HEK293T (cell line): ENCODE measurements around the gene NR1H4.

Experiments
- CTBP1 ChIP-seq: fragments of 450-650 bp; IDR thresholded peaks from 2 replicates; pipeline ENCODE4 v1.6.1; 2016; ENCODE audit warnings: borderline replicate concordance
- ELF4 ChIP-seq: fragments of 450-650 bp; IDR thresholded peaks from 2 replicates; pipeline ENCODE4 v1.6.1; 2017; ENCODE audit warnings: antibody characterized with exemption
- FOXM1 ChIP-seq: fragments of 450-650 bp; IDR thresholded peaks from 2 replicates; pipeline ENCODE4 v1.6.1; 2017; ENCODE audit warnings: mild to moderate bottlenecking, borderline replicate concordance
- SP1 ChIP-seq: fragments of 450-650 bp; IDR thresholded peaks from 2 replicates; pipeline ENCODE4 v1.6.1; 2017
- TF ChIP-seq, protein P1 (sequence below): fragments of 450-650 bp; IDR thresholded peaks from 2 replicates; pipeline ENCODE4 v1.6.1; 2016

DNA sequence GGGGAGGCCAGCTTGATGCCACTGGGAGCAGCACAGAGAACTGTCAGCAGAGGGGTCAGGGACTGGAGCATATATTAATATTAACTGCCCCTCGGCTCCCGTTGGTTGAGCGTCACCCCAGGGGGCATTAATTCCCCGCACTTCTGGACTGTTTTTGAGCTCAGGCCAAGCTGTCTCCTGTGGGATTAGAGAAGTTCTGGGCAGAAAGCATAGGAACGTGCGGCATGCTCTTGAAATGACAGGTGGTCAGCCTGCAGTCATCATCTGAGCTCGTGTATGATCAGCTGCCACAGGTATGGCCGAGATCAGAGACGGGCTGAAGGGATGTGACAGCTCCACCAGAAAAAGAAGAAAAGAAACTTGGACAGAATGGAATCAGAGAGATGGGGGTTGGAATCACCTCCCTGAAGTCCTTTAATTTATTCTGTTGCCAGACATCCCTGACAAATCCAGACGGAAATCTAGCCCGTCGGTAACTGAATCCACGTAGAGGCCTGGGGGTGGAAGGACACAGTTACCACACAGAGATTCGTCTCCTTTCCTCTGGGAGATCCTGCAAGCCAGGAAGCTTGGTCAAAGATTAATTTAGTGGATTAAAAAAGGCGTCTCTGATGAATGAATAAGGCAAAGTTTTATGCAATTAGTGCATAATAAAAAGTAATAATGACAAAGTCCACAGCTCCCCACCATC lies 23.6 kb downstream of the NR1H4 start:
- TF ChIP-seq SP1 = no peak
- no peak for TF ChIP-seq FOXM1
- TF ChIP-seq, protein P1, sequence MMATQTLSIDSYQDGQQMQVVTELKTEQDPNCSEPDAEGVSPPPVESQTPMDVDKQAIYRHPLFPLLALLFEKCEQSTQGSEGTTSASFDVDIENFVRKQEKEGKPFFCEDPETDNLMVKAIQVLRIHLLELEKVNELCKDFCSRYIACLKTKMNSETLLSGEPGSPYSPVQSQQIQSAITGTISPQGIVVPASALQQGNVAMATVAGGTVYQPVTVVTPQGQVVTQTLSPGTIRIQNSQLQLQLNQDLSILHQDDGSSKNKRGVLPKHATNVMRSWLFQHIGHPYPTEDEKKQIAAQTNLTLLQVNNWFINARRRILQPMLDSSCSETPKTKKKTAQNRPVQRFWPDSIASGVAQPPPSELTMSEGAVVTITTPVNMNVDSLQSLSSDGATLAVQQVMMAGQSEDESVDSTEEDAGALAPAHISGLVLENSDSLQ = no peak
- no peak for TF ChIP-seq CTBP1
- no peak for TF ChIP-seq ELF4
